ENCODE measurements around the gene SORCS2.

DNA sequence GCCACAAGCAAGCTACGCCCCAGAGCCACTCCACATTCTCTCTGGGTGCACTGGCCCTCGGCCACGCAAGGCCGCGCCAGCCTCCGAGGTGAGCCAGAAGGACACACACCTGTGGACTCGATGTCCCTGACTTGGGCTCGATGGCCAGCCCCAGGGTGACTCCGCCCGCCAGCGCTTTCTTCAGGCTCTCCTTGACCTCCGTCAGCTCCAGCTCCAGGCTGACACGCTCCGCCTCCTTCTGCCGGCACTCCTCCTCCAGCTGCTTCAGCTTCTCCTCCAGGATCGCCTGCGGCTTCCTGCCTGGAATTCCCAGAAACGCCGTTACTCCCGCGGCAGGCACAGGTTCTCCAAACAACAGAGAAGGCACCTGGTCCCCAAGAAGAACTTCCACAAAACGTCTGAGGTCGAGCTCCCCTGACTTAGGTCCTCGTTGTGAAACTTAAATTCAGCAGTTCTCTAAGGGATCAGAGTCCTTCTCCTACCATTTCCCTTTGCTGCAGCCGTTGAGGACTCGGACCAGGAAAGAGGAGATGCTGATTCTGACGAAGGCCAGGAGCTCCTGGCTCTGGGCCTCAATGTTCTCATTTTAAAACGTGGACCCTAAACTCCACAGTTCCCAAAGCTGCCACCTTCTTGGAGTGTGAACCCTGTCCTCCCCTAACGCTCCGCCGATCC is 580.5 kb downstream of the SORCS2 start:
- TF ChIP-seq, protein P1, sequence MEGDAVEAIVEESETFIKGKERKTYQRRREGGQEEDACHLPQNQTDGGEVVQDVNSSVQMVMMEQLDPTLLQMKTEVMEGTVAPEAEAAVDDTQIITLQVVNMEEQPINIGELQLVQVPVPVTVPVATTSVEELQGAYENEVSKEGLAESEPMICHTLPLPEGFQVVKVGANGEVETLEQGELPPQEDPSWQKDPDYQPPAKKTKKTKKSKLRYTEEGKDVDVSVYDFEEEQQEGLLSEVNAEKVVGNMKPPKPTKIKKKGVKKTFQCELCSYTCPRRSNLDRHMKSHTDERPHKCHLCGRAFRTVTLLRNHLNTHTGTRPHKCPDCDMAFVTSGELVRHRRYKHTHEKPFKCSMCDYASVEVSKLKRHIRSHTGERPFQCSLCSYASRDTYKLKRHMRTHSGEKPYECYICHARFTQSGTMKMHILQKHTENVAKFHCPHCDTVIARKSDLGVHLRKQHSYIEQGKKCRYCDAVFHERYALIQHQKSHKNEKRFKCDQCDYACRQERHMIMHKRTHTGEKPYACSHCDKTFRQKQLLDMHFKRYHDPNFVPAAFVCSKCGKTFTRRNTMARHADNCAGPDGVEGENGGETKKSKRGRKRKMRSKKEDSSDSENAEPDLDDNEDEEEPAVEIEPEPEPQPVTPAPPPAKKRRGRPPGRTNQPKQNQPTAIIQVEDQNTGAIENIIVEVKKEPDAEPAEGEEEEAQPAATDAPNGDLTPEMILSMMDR (tag by site-specific recombination; IDR thresholded peaks at IDR 0.05): no peak
- TF ChIP-seq ZNF626 (tag by site-specific recombination; IDR thresholded peaks at IDR 0.05): no peak
- TF ChIP-seq YY1 (tag by site-specific recombination; IDR thresholded peaks at IDR 0.05): no peak
- TF ChIP-seq, protein P2, sequence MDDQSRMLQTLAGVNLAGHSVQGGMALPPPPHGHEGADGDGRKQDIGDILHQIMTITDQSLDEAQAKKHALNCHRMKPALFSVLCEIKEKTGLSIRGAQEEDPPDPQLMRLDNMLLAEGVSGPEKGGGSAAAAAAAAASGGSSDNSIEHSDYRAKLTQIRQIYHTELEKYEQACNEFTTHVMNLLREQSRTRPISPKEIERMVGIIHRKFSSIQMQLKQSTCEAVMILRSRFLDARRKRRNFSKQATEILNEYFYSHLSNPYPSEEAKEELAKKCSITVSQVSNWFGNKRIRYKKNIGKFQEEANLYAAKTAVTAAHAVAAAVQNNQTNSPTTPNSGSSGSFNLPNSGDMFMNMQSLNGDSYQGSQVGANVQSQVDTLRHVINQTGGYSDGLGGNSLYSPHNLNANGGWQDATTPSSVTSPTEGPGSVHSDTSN (CRISPR knock-in tag; IDR thresholded peaks at IDR 0.05): no peak
- no peak for TF ChIP-seq RBAK (tag by site-specific recombination; IDR thresholded peaks at IDR 0.05)
- TF ChIP-seq, protein P3, sequence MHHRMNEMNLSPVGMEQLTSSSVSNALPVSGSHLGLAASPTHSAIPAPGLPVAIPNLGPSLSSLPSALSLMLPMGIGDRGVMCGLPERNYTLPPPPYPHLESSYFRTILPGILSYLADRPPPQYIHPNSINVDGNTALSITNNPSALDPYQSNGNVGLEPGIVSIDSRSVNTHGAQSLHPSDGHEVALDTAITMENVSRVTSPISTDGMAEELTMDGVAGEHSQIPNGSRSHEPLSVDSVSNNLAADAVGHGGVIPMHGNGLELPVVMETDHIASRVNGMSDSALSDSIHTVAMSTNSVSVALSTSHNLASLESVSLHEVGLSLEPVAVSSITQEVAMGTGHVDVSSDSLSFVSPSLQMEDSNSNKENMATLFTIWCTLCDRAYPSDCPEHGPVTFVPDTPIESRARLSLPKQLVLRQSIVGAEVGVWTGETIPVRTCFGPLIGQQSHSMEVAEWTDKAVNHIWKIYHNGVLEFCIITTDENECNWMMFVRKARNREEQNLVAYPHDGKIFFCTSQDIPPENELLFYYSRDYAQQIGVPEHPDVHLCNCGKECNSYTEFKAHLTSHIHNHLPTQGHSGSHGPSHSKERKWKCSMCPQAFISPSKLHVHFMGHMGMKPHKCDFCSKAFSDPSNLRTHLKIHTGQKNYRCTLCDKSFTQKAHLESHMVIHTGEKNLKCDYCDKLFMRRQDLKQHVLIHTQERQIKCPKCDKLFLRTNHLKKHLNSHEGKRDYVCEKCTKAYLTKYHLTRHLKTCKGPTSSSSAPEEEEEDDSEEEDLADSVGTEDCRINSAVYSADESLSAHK (tag by site-specific recombination; IDR thresholded peaks at IDR 0.05): no peak
- no peak for TF ChIP-seq ZNF292 (tag by site-specific recombination; IDR thresholded peaks at IDR 0.05; ENCODE audit: borderline replicate concordance, low read depth)
- TF ChIP-seq ZBTB7A (tag by site-specific recombination; IDR thresholded peaks at IDR 0.05; ENCODE audit: low read depth): no peak

Measured in HEK293 (cell line).